SH-SY5Y (cell line): Measurements from ENCODE around the gene SLC5A5.

Source experiments
- GATA2 ChIP-seq: IDR thresholded peaks from 2 replicates; pipeline ENCODE4 v1.6.1; 2011; ENCODE audit warnings: mild to moderate bottlenecking, low read depth, low read length
- GATA3 ChIP-seq: IDR thresholded peaks from 2 replicates; pipeline ENCODE4 v1.6.1; 2011; ENCODE audit warnings: low read depth, mild to moderate bottlenecking, low read length, moderate library complexity

DNA sequence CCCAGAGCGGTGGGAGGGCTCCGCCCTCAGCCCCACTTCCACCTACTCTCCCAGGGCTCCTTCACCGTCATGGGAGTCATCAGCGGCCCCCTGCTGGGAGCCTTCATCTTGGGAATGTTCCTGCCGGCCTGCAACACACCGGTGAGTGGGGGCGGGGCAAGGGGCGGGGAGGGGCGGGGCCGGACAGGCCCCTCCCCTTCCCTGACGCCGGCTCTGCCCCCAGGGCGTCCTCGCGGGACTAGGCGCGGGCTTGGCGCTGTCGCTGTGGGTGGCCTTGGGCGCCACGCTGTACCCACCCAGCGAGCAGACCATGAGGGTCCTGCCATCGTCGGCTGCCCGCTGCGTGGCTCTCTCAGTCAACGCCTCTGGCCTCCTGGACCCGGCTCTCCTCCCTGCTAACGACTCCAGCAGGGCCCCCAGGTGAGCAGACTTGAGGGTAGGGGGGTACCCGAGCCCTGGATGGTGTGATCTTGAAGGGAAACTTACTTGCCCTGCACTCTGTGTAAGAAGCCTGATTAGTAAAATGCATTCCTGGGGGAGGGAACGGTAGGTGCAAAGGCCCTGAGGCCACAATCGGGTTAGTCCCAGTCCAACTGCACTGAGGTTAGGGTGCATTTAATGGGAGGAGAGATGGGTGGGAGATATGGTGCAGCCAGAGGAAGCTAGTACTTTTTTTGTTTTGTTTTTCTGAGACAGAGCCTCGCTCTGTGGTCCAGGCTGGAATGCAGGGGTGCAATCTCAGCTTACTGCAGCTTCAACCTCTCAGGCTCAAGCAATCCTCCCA, 12.1 kb downstream of the SLC5A5 start:
- no peak for TF ChIP-seq GATA2
- no peak for TF ChIP-seq GATA3
